CD4-positive, alpha-beta memory T cell (primary cell): ENCODE measurements around the gene LOXL3. TPM values are rescaled to one million over a fixed set of nuclear protein-coding genes. Genes with fewer than 3 reads are reported as not detected.
A peak's percentile ranks its signal among the peaks of the same experiment; 100 is the strongest.

Experiments used
- CTCF ChIA-PET: fragments of 350-600 bp; sonication (Branson Sonifier 250); formaldehyde crosslinking; loops from one replicate; lab custom pipeline; 2021; ENCODE audit warnings: inconsistent platforms; ENCODE audit not compliant: partially characterized antibody; lab: Charles Lee
- POLR2A ChIA-PET: fragments of 350-600 bp; sonication (Branson Sonifier 250); formaldehyde crosslinking; loops from one replicate; lab custom pipeline; 2021; ENCODE audit not compliant: partially characterized antibody; lab: Charles Lee
- DNase-seq, 5 donors: peaks; one replicate each; pipeline versions ENCODE4 v3.0.0 to v3.0.0-alpha.2; 2020 to 2022; ENCODE audit warnings: mixed read lengths in 1 of 5
- H3K27ac ChIP-seq: one replicate; pipeline ENCODE4 v1.7.0; 2013; ENCODE audit warnings: low read depth, low read length
- H3K27me3 ChIP-seq: 2 replicates; pipeline ENCODE4 v1.7.0; 2013; ENCODE audit warnings: mild to moderate bottlenecking, low read length, moderate library complexity; ENCODE audit not compliant: insufficient read depth
- H3K36me3 ChIP-seq: 2 replicates; pipeline ENCODE4 v1.7.0; 2013; ENCODE audit warnings: mild to moderate bottlenecking, low read length, moderate library complexity; ENCODE audit not compliant: insufficient read depth
- H3K4me1 ChIP-seq: 2 replicates; pipeline ENCODE4 v1.7.0; 2013; ENCODE audit warnings: mild to moderate bottlenecking, low read length, moderate library complexity; ENCODE audit not compliant: insufficient read depth
- H3K4me3 ChIP-seq, 2 donors: one replicate each; pipeline ENCODE4 v1.7.0; 2013; ENCODE audit warnings: low read length in 2 of 2, mild to moderate bottlenecking in 1 of 2
- H3K9me3 ChIP-seq, 2 donors: one replicate each; pipeline ENCODE4 v1.7.0; 2013; ENCODE audit warnings: low read length in 2 of 2, control low read depth in 1 of 2; ENCODE audit not compliant: control insufficient read depth in 1 of 2
- H3K27ac Mint-ChIP-seq, 7 donors: one replicate each; pipeline ENCODE4 v1.8.0; 2020 to 2021; ENCODE audit warnings: mixed read lengths in 7 of 7, mild to moderate bottlenecking in 6 of 7, inconsistent platforms in 3 of 7, moderate library complexity in 3 of 7
- H3K27me3 Mint-ChIP-seq, 2 donors: one replicate each; pipeline ENCODE4 v1.8.0; 2020 to 2021; ENCODE audit warnings: mixed read lengths in 2 of 2
- H3K36me3 Mint-ChIP-seq, 2 donors: one replicate each; pipeline ENCODE4 v1.8.0; 2020 to 2021; ENCODE audit warnings: mixed read lengths in 2 of 2, inconsistent platforms in 1 of 2, mild to moderate bottlenecking in 1 of 2
- H3K4me1 Mint-ChIP-seq, 4 donors: one replicate each; pipeline ENCODE4 v1.8.0; 2020 to 2021; ENCODE audit warnings: mixed read lengths in 4 of 4, mild to moderate bottlenecking in 1 of 4
- H3K4me3 Mint-ChIP-seq, 8 donors: one replicate each; pipeline ENCODE4 v1.8.0; 2020 to 2021; ENCODE audit warnings: mixed read lengths in 8 of 8, mild to moderate bottlenecking in 7 of 8, moderate library complexity in 6 of 8, inconsistent platforms in 3 of 8
- H3K9me3 Mint-ChIP-seq, 8 donors: one replicate each; pipeline ENCODE4 v1.8.0; 2020 to 2021; ENCODE audit warnings: mixed read lengths in 8 of 8, mild to moderate bottlenecking in 5 of 8, inconsistent platforms in 3 of 8, moderate library complexity in 1 of 8
- intact Hi-C: fragments of 100-400 bp; cut with micrococcal nuclease; formaldehyde crosslinking; loops from one replicate; pipeline ENCODE4 v1.15.1; 2023
- polyA plus RNA-seq, 2 donors: library from polyadenylated mRNA; unstranded; fragments of 300-500 nt; fragmentation: Illumina TruSeq; gene quantifications; one replicate each; pipeline ENCODE4 v1.2.3, GENCODE V29; 2021
- total RNA-seq, 2 experiments: library from RNA; stranded (reverse); gene quantifications; one replicate each; pipeline ENCODE4 v1.2.3, GENCODE V29; 2021

The LOXL3 gene
- total and polyA plus RNA-seq, 4 experiments from 2014 or later = 0.25 to 0.32 TPM; not detected in 2

DNA sequence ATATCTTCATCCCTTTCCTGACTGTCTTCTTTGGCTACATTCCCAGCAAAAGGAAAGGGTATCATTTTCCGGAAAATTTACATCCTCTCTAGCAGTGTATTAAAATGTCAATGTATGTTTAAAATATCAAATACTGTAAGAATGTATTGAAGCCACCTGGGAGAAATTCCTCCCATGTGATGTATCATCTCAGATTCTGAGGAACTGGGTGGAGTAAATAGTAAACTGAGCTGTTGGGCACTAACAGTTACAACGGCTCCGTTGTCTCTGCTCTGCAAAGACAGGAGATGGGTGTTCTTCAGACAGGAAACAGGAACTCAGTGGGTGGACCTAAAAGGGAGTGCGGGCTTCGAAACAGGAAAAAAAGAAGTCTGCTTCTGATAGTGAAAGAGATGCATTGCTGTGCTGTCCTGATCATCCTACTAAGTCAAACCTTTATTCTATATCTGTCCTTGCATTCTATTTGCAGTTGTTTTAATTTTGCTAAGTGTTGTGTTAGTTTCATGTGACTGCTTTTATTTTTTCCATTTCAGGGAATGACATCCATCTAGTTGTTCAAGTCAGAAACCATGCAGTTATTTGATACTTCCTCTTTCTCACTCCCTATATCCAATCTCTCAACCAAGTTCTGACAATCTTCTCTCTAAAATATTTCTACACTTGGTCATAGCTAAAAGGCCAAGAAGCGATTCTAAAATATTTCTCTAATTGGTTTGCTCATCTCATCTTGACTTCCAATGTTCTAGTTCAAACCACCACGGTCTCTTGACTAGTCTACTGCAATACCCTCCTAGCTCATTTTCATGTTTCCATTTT is 20.2 kb upstream of the LOXL3 start:
- Mint-ChIP-seq H3K4me1 (peaks cover 13 to 17% (median 14%) of the 10 kb centered on the region in 4 donors), H3K4me3 (peak overlapping the region; percentile 12 to 87 (median 78)), H3K27me3 (peaks cover 0 to 10% of the 10 kb centered on the region in 2 donors), H3K9me3 (peaks cover 0 to 4% (median 0%) of the 10 kb centered on the region in 8 donors), H3K36me3 (no peaks in the 10 kb centered on the region), H3K27ac (peak overlapping the region; percentile 58 to 83 (median 80))
- Histone ChIP-seq H3K27ac (no peak overlapping the region), H3K27me3 (no peaks in the 10 kb centered on the region), H3K4me3 (peak overlapping the region in 1 of 2 donors; percentile 42), H3K4me1 (peaks cover 15% of the 10 kb centered on the region), H3K36me3 (no peaks in the 10 kb centered on the region), H3K9me3 (no peaks in the 10 kb centered on the region)
- intact Hi-C loops = no loop called here
- DNase-seq = peak in 4 of 5 donors; percentile 25 to 37 (median 30)
- ChIA-PET CTCF (interaction anchor here (2.6 to 2.8 kb wide), 3 partner anchors 10 to 15 kb away, joined by 9 to 19 read pairs (median 17); no protein-coding TSS in a partner anchor), POLR2A (interaction anchor here (0.6 to 2.4 kb wide), 7 partner anchors 12 to 119 kb away, joined by 3 to 13 read pairs (median 5); partner anchors contain the start of genes AUP1, CCDC142, HTRA2 and INO80B)

DNA sequence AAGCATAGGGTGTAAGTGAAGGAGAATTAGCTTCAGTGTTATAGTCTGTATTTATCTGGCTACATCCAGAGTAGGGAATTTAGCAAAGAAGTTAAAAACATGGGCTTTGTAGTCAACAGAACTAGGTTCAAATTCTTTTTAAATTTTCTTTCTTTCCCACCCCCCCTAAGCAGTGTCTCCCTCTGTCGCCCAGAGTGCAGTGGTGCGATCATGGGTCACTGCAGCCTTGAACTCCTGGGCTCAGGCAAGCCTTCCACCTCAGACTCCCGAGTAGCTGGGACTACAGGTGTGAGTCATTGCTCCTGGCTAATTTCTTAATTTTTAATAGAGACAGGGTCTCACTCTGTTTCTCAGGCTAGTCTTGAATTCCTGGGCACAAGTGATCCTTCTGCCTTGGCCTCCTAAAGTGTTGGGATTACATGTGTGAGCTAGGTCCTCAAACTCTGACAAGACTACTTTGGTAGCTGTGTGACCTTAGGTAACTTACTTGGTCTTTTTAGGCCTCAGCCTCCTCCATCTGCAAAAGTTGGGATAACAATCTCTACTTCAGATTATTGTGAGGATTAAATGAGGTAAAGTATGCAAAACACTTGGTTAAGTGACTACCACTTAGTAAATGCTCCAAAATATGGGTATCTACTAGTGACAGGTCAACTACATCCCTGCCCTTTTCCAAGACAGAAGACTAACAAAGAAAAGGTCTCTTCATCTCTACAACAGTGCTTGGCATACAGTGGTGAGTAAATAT is 18.6 kb upstream of the LOXL3 start:
- POLR2A ChIA-PET = interaction anchor here (1.1 kb wide), 1 partner anchor 13 kb away, joined by 3 read pairs; no protein-coding TSS in a partner anchor
- H3K27ac ChIP-seq = no peak overlapping the region
- CTCF ChIA-PET = interaction anchor here (1.6 kb wide), 1 partner anchor 16 kb away, joined by 6 read pairs; no protein-coding TSS in a partner anchor
- H3K9me3 Mint-ChIP-seq = peaks cover 0 to 4% (median 0%) of the 10 kb centered on the region in 8 donors
- H3K27me3 ChIP-seq = no peaks in the 10 kb centered on the region
- no peaks in the 10 kb centered on the region for H3K36me3 ChIP-seq
- H3K9me3 ChIP-seq = no peaks in the 10 kb centered on the region
- DNase-seq = no peak
- intact Hi-C loops = no loop called here
- H3K4me3 ChIP-seq = no peak overlapping the region
- no peak overlapping the region for H3K27ac Mint-ChIP-seq
- peaks cover 15% of the 10 kb centered on the region for H3K4me1 ChIP-seq
- no peak overlapping the region for H3K4me3 Mint-ChIP-seq
- no peaks in the 10 kb centered on the region for H3K36me3 Mint-ChIP-seq
- H3K27me3 Mint-ChIP-seq = peaks cover 1 to 12% of the 10 kb centered on the region in 2 donors
- H3K4me1 Mint-ChIP-seq = peaks cover 13 to 17% (median 14%) of the 10 kb centered on the region in 4 donors

DNA sequence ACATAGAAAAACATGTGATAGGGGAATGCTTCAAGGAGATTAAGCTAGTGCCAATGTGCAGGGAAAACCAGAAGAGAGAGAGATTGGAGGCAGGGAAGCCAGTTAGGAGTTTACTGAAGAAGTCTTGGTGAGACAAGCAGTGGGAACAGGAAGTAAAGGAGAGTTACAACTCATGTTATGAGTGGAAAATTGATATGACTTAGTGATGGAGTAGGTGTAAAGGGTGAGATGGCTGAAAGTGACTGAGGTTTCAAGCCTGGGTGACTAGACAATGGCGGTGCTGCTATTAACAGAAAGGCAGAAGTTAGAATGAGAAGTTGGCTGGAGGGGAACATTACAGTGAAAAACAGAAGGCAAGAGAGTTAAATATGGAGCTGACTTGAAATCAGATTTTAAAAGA is 17.3 kb upstream of the LOXL3 start:
- Histone ChIP-seq H3K27ac (no peak overlapping the region), H3K4me1 (peaks cover 15% of the 10 kb centered on the region), H3K27me3 (no peaks in the 10 kb centered on the region), H3K4me3 (no peak overlapping the region), H3K9me3 (no peaks in the 10 kb centered on the region), H3K36me3 (no peaks in the 10 kb centered on the region)
- no peak overlapping the region for H3K4me3 Mint-ChIP-seq
- ChIA-PET CTCF (interaction anchor here (0.7 to 1.6 kb wide), 2 partner anchors 18 to 21 kb away, joined by 3 to 6 read pairs; no protein-coding TSS in a partner anchor), POLR2A (no interaction called here)
- H3K36me3 Mint-ChIP-seq = no peaks in the 10 kb centered on the region
- peaks cover 1 to 9% of the 10 kb centered on the region in 2 donors for H3K27me3 Mint-ChIP-seq
- H3K4me1 Mint-ChIP-seq = peaks cover 13 to 17% (median 14%) of the 10 kb centered on the region in 4 donors
- H3K9me3 Mint-ChIP-seq = peaks cover 0 to 4% (median 0%) of the 10 kb centered on the region in 8 donors
- no peak for DNase-seq
- H3K27ac Mint-ChIP-seq = no peak overlapping the region
- intact Hi-C loops = no loop called here

- Histone ChIP-seq H3K4me3 (no peak overlapping the region), H3K9me3 (no peaks in the 10 kb centered on the region), H3K36me3 (no peaks in the 10 kb centered on the region), H3K4me1 (peaks cover 15% of the 10 kb centered on the region), H3K27ac (no peak overlapping the region), H3K27me3 (no peaks in the 10 kb centered on the region)
- Mint-ChIP-seq H3K9me3 (peaks cover 0 to 4% (median 0%) of the 10 kb centered on the region in 8 donors), H3K4me1 (peaks cover 12 to 14% (median 13%) of the 10 kb centered on the region in 4 donors), H3K36me3 (no peaks in the 10 kb centered on the region), H3K4me3 (no peak overlapping the region), H3K27me3 (peaks cover 2 to 11% of the 10 kb centered on the region in 2 donors), H3K27ac (no peak overlapping the region)
- CTCF ChIA-PET = no interaction called here
- DNase-seq = no peak
- intact Hi-C loops = no loop called here
- POLR2A ChIA-PET = interaction anchor here (0.8 kb wide), 1 partner anchor 18 kb away, joined by 5 read pairs; no protein-coding TSS in a partner anchor
These were observed 15.9 kb upstream of the LOXL3 start for GRCh38 chr2:74569686-74570085.

DNA sequence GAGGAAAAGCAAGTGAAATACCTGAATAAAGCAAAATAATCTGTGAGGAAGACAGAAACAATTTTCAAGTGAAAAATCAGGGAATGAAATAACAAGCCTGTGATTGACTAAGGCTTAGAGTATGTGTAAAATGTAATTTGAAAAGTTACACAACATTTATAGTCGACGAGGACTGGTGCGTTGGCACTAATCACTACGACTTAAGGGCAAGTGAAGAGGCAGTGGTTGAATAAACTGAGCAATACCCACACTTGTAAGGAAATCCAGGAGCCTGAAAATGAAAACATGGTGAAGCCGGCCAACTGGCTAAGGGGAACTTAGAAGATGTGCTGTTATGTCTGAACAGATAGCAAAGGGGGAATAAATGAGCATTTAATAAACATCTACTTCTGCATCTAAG is 14.1 kb upstream of the LOXL3 start:
- H3K4me3 Mint-ChIP-seq = no peak overlapping the region
- Histone ChIP-seq H3K27me3 (no peaks in the 10 kb centered on the region), H3K4me1 (no peaks in the 10 kb centered on the region), H3K36me3 (no peaks in the 10 kb centered on the region), H3K4me3 (no peak overlapping the region), H3K9me3 (no peaks in the 10 kb centered on the region), H3K27ac (no peak overlapping the region)
- no peaks in the 10 kb centered on the region for H3K9me3 Mint-ChIP-seq
- H3K36me3 Mint-ChIP-seq = no peaks in the 10 kb centered on the region
- H3K4me1 Mint-ChIP-seq = no peaks in the 10 kb centered on the region
- POLR2A ChIA-PET = interaction anchor here (1.3 to 1.5 kb wide), 2 partner anchors 12 to 110 kb away, joined by 3 to 5 read pairs; partner anchors contain the start of gene WBP1
- CTCF ChIA-PET = interaction anchor here (1.1 to 3.8 kb wide), 3 partner anchors 13 to 233 kb away, joined by 3 to 19 read pairs (median 4); no protein-coding TSS in a partner anchor
- intact Hi-C loops = no loop called here
- H3K27ac Mint-ChIP-seq = peak overlapping the region in 1 of 7 donors; percentile 30
- DNase-seq = no peak
- H3K27me3 Mint-ChIP-seq = peaks cover 2 to 20% of the 10 kb centered on the region in 2 donors

GRCh38 chr2:74566754-74567085 is 13.0 kb upstream of the LOXL3 start:
- POLR2A ChIA-PET = interaction anchor here (1.3 to 1.5 kb wide), 2 partner anchors 11 to 109 kb away, joined by 3 to 5 read pairs; partner anchors contain the start of gene WBP1
- Mint-ChIP-seq H3K4me1 (no peaks in the 10 kb centered on the region), H3K4me3 (no peak overlapping the region), H3K9me3 (no peaks in the 10 kb centered on the region), H3K27me3 (peaks cover 6 to 24% of the 10 kb centered on the region in 2 donors), H3K27ac (peak overlapping the region in 1 of 7 donors; percentile 13), H3K36me3 (no peaks in the 10 kb centered on the region)
- Histone ChIP-seq H3K27ac (no peak overlapping the region), H3K4me3 (no peak overlapping the region), H3K27me3 (no peaks in the 10 kb centered on the region), H3K4me1 (no peaks in the 10 kb centered on the region), H3K9me3 (no peaks in the 10 kb centered on the region), H3K36me3 (no peaks in the 10 kb centered on the region)
- no peak for DNase-seq
- CTCF ChIA-PET = interaction anchor here (0.6 to 3.8 kb wide), 5 partner anchors 10 to 786 kb away, joined by 3 to 19 read pairs (median 3); no protein-coding TSS in a partner anchor
- intact Hi-C loops = no loop called here
